ENCODE results near the gene SDHA.
"Not testable (repeated sequence)": the region's sequence is repeated elsewhere in the genome, so short reads cannot be mapped to it uniquely, and the experiment has no call there.

DNA sequence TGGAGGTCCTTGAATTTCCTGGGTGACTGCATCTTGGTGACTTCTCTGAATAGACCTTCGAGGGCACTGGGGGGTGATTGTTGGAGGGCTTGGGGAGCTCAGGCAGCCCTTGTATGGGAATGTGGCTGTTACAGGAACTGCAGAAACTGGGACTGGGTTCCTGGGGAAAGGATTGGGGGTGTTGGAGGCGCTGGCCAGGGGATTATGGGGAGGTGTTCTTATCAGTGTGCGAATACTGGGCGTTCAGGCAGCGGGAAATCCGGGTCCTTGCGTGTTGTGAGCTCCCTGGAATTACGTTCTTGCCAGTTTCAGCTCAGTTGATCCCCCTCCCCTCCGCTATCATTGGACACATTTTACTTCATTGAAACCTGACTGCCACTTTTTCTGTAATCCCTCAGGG is 55.0 kb downstream of the SDHA start:
- TF ChIP-seq, protein P1, sequence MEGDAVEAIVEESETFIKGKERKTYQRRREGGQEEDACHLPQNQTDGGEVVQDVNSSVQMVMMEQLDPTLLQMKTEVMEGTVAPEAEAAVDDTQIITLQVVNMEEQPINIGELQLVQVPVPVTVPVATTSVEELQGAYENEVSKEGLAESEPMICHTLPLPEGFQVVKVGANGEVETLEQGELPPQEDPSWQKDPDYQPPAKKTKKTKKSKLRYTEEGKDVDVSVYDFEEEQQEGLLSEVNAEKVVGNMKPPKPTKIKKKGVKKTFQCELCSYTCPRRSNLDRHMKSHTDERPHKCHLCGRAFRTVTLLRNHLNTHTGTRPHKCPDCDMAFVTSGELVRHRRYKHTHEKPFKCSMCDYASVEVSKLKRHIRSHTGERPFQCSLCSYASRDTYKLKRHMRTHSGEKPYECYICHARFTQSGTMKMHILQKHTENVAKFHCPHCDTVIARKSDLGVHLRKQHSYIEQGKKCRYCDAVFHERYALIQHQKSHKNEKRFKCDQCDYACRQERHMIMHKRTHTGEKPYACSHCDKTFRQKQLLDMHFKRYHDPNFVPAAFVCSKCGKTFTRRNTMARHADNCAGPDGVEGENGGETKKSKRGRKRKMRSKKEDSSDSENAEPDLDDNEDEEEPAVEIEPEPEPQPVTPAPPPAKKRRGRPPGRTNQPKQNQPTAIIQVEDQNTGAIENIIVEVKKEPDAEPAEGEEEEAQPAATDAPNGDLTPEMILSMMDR (IDR thresholded peaks at IDR 0.05): not testable (repeated sequence)
- TF ChIP-seq POLR2A, POLR2AphosphoS5 (IDR thresholded peaks at IDR 0.05): not testable (repeated sequence)
